Measurements from ENCODE around the gene FANK1. TPM values are rescaled to one million over a fixed set of nuclear protein-coding genes. Genes with fewer than 3 reads are reported as not detected.
A peak's percentile ranks its signal among the peaks of the same experiment; 100 is the strongest.

FANK1 gene
- polyA plus RNA-seq, 2 of the 4 experiments (the other 2 are of a cell fraction): 4.1 to 5.3 TPM

GRCh38 chr10:126036515-126036914, 140.2 kb downstream of the FANK1 start:
- H3K4me1 ChIP-seq: peaks cover 2% of the 10 kb centered on the region; the same call in 1 of the 3 replicates
- H3K9me3 ChIP-seq: peaks cover 16% of the 10 kb centered on the region
- no peak overlapping the region for H3K4me2 ChIP-seq
- no peak overlapping the region for H3K4me3 ChIP-seq
- CTCF ChIA-PET: no interaction called here
- H3K27ac ChIP-seq: no peak overlapping the region
- TF ChIP-seq HEYL (CRISPR knock-in tag; IDR thresholded peaks at IDR 0.05) (no peak), MAFK (IDR thresholded peaks at IDR 0.05; ENCODE audit: partially characterized antibody) (no peak)
- WGBS (ENCODE audit: missing lambda C conversion rate): 67% methylated on average over 5 of the region's 5 CpGs
- no peak for ATAC-seq
- POLR2A ChIA-PET: no interaction called here
- FAIRE-seq: no peak
- no peak for DNase-seq (ENCODE audit: low read depth in 1 of 2, low spot score in 1 of 2)

- WGBS (ENCODE audit: missing lambda C conversion rate): 69% methylated on average over 10 of the region's 10 CpGs
- FAIRE-seq (no peak), DNase-seq (ENCODE audit: low read depth in 1 of 2, low spot score in 1 of 2) (no peak), ATAC-seq (no peak)
- Histone ChIP-seq H3K4me1 (peaks cover 12% of the 10 kb centered on the region), H3K9me3 (peaks cover 14% of the 10 kb centered on the region), H3K27ac (0 out of 6 replicates have a peak overlapping the region, but pooled peaks of 1 of the 2 experiments have one; percentile 19), H3K4me2 (no peak overlapping the region), H3K4me3 (no peak overlapping the region)
- ChIA-PET POLR2A (no interaction called here), CTCF (interaction anchor here (1.5 kb wide), 1 partner anchor 299 kb away, joined by 3 read pairs; no protein-coding TSS in a partner anchor)
- no peak for TF ChIP-seq PHF8 (IDR thresholded peaks at IDR 0.05; ENCODE audit: borderline replicate concordance, low read depth)
- TF ChIP-seq EHF (CRISPR knock-in tag; IDR thresholded peaks at IDR 0.05): no peak
- TF ChIP-seq FOXS1 (CRISPR knock-in tag; IDR thresholded peaks at IDR 0.05): no peak
- TF ChIP-seq NR3C1 (IDR thresholded peaks at IDR 0.05): no peak
- no peak for TF ChIP-seq TP53 (CRISPR knock-in tag; IDR thresholded peaks at IDR 0.05)
- no peak for TF ChIP-seq BCL3 (IDR thresholded peaks at IDR 0.05)
- TF ChIP-seq MAFK (IDR thresholded peaks at IDR 0.05; ENCODE audit: partially characterized antibody): peak; percentile 79
These were observed 141.6 kb downstream of the FANK1 start for GRCh38 chr10:126037946-126038345.

GRCh38 chr10:126041117-126041516, 144.8 kb downstream of the FANK1 start:
- ATAC-seq: no peak
- DNase-seq (ENCODE audit: low read depth in 1 of 2, low spot score in 1 of 2): no peak
- H3K27ac ChIP-seq: no peak overlapping the region; a peak in 1 of 6 replicates
- no peaks in the 10 kb centered on the region for H3K9me3 ChIP-seq
- no peak for FAIRE-seq
- peaks cover 12% of the 10 kb centered on the region for H3K4me1 ChIP-seq
- 88% methylated on average over 4 of the region's 4 CpGs for WGBS (ENCODE audit: missing lambda C conversion rate)
- no peak overlapping the region for H3K4me2 ChIP-seq
- ChIA-PET POLR2A (no interaction called here), CTCF (interaction anchor here (1.1 kb wide), 1 partner anchor 20 kb away, joined by 3 read pairs; no protein-coding TSS in a partner anchor)
- no peak for TF ChIP-seq REST (IDR thresholded peaks at IDR 0.05)
- TF ChIP-seq KDM1A (IDR thresholded peaks at IDR 0.05; ENCODE audit: low read depth): no peak
- TF ChIP-seq FOSB (CRISPR knock-in tag; IDR thresholded peaks at IDR 0.05): no peak
- no peak for TF ChIP-seq HMGXB4 (CRISPR knock-in tag; IDR thresholded peaks at IDR 0.05; ENCODE audit: borderline replicate concordance)
- TF ChIP-seq CBX8 (IDR thresholded peaks at IDR 0.05): no peak
- TF ChIP-seq CTCF (IDR thresholded peaks at IDR 0.05): no peak
- no peak for TF ChIP-seq HEYL (CRISPR knock-in tag; IDR thresholded peaks at IDR 0.05)
- H3K4me3 ChIP-seq: no peak overlapping the region
